DND-41 (cell line): ENCODE results near the gene TACO1.

Source experiments
- ATAC-seq: fragments of 200-7000 bp; cut with Tn5 transposase; 3 replicates; pipeline ENCODE4 v1.9.1; 2021; ENCODE audit warnings: low read depth; ENCODE audit not compliant: insufficient read depth
- DNase-seq: peaks from one replicate; pipeline ENCODE4 v3.0.0-alpha.2; 2020
- H2AFZ ChIP-seq: 2 replicates; pipeline ENCODE4 v1.6.0; 2012; ENCODE audit warnings: low read depth, low read length
- H3K27ac ChIP-seq: 2 replicates; pipeline ENCODE4 v1.5.1; 2012; ENCODE audit warnings: low read length, inconsistent platforms
- H3K27me3 ChIP-seq: fragments of 200-600 bp; sonication (generic); 2 replicates; pipeline ENCODE4 v1.6.0; 2012; ENCODE audit warnings: low read length, mild to moderate bottlenecking, inconsistent platforms; ENCODE audit not compliant: insufficient read depth, poor library complexity
- H3K36me3 ChIP-seq: 2 replicates; pipeline ENCODE4 v1.5.1; 2012; ENCODE audit warnings: low read length, inconsistent platforms; ENCODE audit not compliant: insufficient read depth
- H3K4me1 ChIP-seq: 2 replicates; pipeline ENCODE4 v1.5.1; 2012; ENCODE audit warnings: mild to moderate bottlenecking, low read length; ENCODE audit not compliant: insufficient read depth
- H3K4me2 ChIP-seq: 2 replicates; pipeline ENCODE4 v1.6.0; 2012; ENCODE audit warnings: mild to moderate bottlenecking, moderate library complexity, low read length, inconsistent platforms; ENCODE audit not compliant: insufficient read depth
- H3K4me3 ChIP-seq, 2 experiments: fragments of 200-600 bp in 1 of 2; shearing (Covaris generic) in 1 of 2; 2 replicates each; pipeline ENCODE4 v1.5.1; 2012 to 2016; ENCODE audit warnings: inconsistent platforms in 2 of 2, low read length in 2 of 2, mild to moderate bottlenecking in 2 of 2, low read depth in 1 of 2, moderate library complexity in 1 of 2
- H3K79me2 ChIP-seq: 2 replicates; pipeline ENCODE4 v1.6.0; 2012; ENCODE audit warnings: low read length, inconsistent platforms; ENCODE audit not compliant: insufficient read depth
- H3K9ac ChIP-seq: 2 replicates; pipeline ENCODE4 v1.6.0; 2012; ENCODE audit warnings: low read depth, mild to moderate bottlenecking, inconsistent platforms, low read length, moderate library complexity
- H3K9me3 ChIP-seq: 2 replicates; pipeline ENCODE4 v1.5.1; 2012; ENCODE audit warnings: low read length, moderate library complexity, mild to moderate bottlenecking, inconsistent platforms; ENCODE audit not compliant: insufficient read depth, severe bottlenecking
- H4K20me1 ChIP-seq: 2 replicates; pipeline ENCODE4 v1.6.0; 2012; ENCODE audit warnings: low read length; ENCODE audit not compliant: insufficient read depth
- EZH2 ChIP-seq: IDR thresholded peaks from 3 replicates; pipeline ENCODE4 v1.6.1; 2012; ENCODE audit warnings: borderline replicate concordance, low read depth, mild to moderate bottlenecking, moderate library complexity, low read length, inconsistent platforms; ENCODE audit not compliant: severe bottlenecking
- TF ChIP-seq, protein P1 (sequence below): IDR thresholded peaks from 2 replicates; pipeline ENCODE4 v1.5.1; 2012; ENCODE audit warnings: borderline replicate concordance, low read length, moderate library complexity, mild to moderate bottlenecking; ENCODE audit not compliant: poor library complexity, severe bottlenecking; ENCODE audit errors: extremely low read depth

TACO1 gene

DNA sequence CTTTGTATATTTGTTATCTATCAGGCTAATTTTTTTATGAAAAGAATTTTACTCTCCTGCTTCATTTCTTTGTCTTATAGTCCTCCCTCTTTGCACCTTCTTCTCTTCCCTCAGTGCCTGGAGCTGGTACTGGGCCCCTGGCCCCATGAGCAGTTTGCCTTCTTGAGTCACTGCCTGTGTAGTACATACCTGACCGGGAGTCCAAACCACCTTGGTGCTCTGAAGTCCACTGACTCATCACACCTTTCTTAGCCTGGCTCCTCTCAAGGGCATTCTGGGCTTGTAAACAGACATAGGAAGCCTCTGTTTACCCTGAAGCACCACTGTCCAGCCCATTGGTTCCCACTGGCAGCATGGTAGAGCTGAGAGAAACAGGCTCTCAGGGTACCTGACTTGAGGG lies 11.0 kb upstream of the TACO1 start:
- TF ChIP-seq EZH2 = no peak
- TF ChIP-seq, protein P1, sequence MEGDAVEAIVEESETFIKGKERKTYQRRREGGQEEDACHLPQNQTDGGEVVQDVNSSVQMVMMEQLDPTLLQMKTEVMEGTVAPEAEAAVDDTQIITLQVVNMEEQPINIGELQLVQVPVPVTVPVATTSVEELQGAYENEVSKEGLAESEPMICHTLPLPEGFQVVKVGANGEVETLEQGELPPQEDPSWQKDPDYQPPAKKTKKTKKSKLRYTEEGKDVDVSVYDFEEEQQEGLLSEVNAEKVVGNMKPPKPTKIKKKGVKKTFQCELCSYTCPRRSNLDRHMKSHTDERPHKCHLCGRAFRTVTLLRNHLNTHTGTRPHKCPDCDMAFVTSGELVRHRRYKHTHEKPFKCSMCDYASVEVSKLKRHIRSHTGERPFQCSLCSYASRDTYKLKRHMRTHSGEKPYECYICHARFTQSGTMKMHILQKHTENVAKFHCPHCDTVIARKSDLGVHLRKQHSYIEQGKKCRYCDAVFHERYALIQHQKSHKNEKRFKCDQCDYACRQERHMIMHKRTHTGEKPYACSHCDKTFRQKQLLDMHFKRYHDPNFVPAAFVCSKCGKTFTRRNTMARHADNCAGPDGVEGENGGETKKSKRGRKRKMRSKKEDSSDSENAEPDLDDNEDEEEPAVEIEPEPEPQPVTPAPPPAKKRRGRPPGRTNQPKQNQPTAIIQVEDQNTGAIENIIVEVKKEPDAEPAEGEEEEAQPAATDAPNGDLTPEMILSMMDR = no peak
- H3K27me3 ChIP-seq = no peaks in the 10 kb centered on the region
- H3K4me2 ChIP-seq = no peak overlapping the region
- peaks cover 80% of the 10 kb centered on the region for H3K36me3 ChIP-seq
- H3K4me3 ChIP-seq = no peak overlapping the region
- no peaks in the 10 kb centered on the region for H4K20me1 ChIP-seq
- no peak for DNase-seq
- H3K4me1 ChIP-seq = peaks cover 4% of the 10 kb centered on the region; the same call in 1 of the 2 replicates
- H2AFZ ChIP-seq = no peak overlapping the region
- H3K27ac ChIP-seq = no peak overlapping the region
- ATAC-seq = no peak
- H3K9me3 ChIP-seq = no peaks in the 10 kb centered on the region
- no peaks in the 10 kb centered on the region for H3K79me2 ChIP-seq
- no peak overlapping the region for H3K9ac ChIP-seq

DNA sequence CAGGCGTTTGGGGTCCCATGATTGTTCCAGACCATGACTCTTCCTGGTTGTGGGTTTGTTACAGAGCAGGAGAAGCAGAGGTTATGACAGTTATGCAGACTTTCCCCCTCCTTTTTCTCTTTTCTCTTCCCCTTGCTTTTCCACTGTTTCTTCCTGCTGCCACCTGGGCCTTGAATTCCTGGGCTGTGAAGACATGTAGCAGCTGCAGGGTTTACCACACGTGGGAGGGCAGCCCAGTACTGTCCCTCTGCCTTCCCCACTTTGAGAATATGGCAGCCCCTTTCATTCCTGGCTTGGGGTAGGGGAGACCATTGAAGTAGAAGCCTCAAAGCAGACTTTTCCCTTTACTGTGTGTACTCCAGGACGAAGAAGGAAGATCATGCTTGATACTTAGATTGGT lies 7.9 kb upstream of the TACO1 start:
- H3K9ac ChIP-seq = no peak overlapping the region
- DNase-seq (no peak), ATAC-seq (no peak)
- no peak for TF ChIP-seq EZH2
- TF ChIP-seq, protein P1 = no peak
- no peaks in the 10 kb centered on the region for H4K20me1 ChIP-seq
- H3K4me1 ChIP-seq = no peaks in the 10 kb centered on the region
- no peak overlapping the region for H3K4me2 ChIP-seq
- H3K27ac ChIP-seq = no peak overlapping the region
- H3K9me3 ChIP-seq = no peaks in the 10 kb centered on the region
- peaks cover 57% of the 10 kb centered on the region for H3K36me3 ChIP-seq
- no peak overlapping the region for H3K4me3 ChIP-seq
- H2AFZ ChIP-seq = no peak overlapping the region
- H3K27me3 ChIP-seq = no peaks in the 10 kb centered on the region
- no peaks in the 10 kb centered on the region for H3K79me2 ChIP-seq

DNA sequence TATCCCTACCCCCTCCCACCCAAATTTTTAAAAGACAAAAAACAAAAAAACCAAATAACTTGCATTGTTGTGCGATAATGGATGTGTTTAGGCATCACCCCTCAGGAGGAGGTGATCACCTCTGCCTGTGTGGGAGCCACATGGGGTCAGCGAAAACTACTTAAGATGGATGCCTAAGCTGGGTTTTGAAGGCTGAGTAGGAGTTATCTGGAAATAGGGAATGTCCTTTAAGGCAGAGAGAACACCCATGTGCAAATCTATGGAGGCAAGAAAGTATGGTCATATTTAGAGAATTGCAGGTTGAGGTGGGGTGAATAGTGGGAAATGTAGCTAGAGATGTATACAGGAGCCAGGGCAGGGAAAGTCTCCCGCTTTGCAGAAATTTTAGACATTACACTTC lies 5.6 kb upstream of the TACO1 start:
- Histone ChIP-seq H3K4me2 (no peak overlapping the region), H4K20me1 (no peaks in the 10 kb centered on the region), H3K9ac (no peak overlapping the region), H3K36me3 (peaks cover 36% of the 10 kb centered on the region), H3K4me3 (no peak overlapping the region), H3K27ac (no peak overlapping the region), H2AFZ (no peak overlapping the region), H3K79me2 (no peaks in the 10 kb centered on the region), H3K9me3 (no peaks in the 10 kb centered on the region), H3K27me3 (no peaks in the 10 kb centered on the region), H3K4me1 (peaks cover 7% of the 10 kb centered on the region)
- TF ChIP-seq, protein P1 = no peak
- TF ChIP-seq EZH2 = no peak
- no peak for ATAC-seq
- DNase-seq = no peak

DNA sequence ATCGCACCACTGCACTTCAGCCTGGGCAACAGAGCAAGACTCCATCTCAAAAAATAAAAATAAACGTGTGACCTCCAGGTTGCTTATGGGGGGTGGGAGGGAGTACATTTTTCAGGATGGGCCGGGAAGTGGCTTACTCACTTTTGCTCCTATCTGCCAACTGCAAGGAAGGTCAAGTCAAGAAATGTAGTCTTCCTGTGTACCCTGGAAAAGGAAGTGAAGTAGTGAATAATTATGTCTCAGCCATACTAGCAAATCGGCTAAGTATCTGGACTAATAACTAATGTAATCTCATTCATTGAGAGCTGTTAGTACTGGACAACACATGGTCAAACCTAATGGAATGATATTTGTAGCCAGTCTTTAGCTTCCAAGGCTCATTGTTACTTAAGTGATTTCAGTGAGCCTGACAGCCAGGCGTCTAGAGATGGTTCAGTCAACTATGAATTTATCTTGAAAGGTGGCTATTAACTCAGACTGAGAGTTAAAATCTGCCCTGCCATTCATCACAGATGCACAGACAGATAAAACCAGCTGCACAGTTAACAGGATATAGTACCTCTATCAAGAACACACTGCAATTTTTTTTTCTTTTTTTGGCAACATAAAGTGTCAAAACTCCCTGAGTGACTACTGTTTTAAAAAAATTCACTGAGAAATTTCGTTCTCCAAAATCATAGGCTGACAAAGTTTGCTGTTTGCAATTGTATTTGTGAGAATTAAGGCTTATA lies 3.7 kb upstream of the TACO1 start:
- DNase-seq (no peak), ATAC-seq (no peak)
- Histone ChIP-seq H3K27ac (no peak overlapping the region), H3K36me3 (peaks cover 19% of the 10 kb centered on the region), H3K79me2 (peaks cover 16% of the 10 kb centered on the region), H3K9me3 (no peaks in the 10 kb centered on the region), H3K27me3 (no peaks in the 10 kb centered on the region), H3K4me1 (peaks cover 20% of the 10 kb centered on the region), H2AFZ (no peak overlapping the region), H4K20me1 (no peaks in the 10 kb centered on the region), H3K4me2 (no peak overlapping the region), H3K9ac (no peak overlapping the region), H3K4me3 (no peak overlapping the region)
- no peak for TF ChIP-seq EZH2
- TF ChIP-seq, protein P1 = no peak
